WTC11 (cell line): Measurements from ENCODE around the gene MMP19. TPM values are rescaled to one million over a fixed set of nuclear protein-coding genes. Genes with fewer than 3 reads are reported as not detected.

Experiments
- ATAC-seq: fragments of 200-7000 bp; cut with Tn5 transposase; 2 replicates; pipeline ENCODE4 v1.10.0; 2021; ENCODE audit warnings: mild to moderate bottlenecking, moderate library complexity
- CTCF ChIA-PET: fragments of 300-600 bp; sonication (Branson Sonifier 250); formaldehyde crosslinking; loops from one replicate; lab custom pipeline; 2021; ENCODE audit warnings: antibody characterized with exemption; lab: Charles Lee
- POLR2A ChIA-PET: fragments of 350-600 bp; sonication (Branson Sonifier 250); formaldehyde crosslinking; loops from one replicate; lab custom pipeline; 2021; ENCODE audit warnings: antibody characterized with exemption; lab: Charles Lee
- DNase-seq: peaks from one replicate; pipeline ENCODE4 v3.0.0; 2021; ENCODE audit warnings: low spot score
- H3K27ac Mint-ChIP-seq: 2 replicates; pipeline ENCODE4 v1.8.0; 2021; ENCODE audit warnings: mixed read lengths
- H3K27me3 Mint-ChIP-seq: 2 replicates; pipeline ENCODE4 v1.8.0; 2021; ENCODE audit warnings: low read depth, mild to moderate bottlenecking, moderate library complexity, mixed read lengths
- H3K36me3 Mint-ChIP-seq: 2 replicates; pipeline ENCODE4 v1.8.0; 2021; ENCODE audit warnings: mixed read lengths
- H3K4me1 Mint-ChIP-seq: 2 replicates; pipeline ENCODE4 v1.8.0; 2022; ENCODE audit warnings: mixed read lengths
- H3K4me3 Mint-ChIP-seq: 2 replicates; pipeline ENCODE4 v1.8.0; 2021; ENCODE audit warnings: mild to moderate bottlenecking, moderate library complexity, mixed read lengths
- H3K9me3 Mint-ChIP-seq: 2 replicates; pipeline ENCODE4 v1.8.0; 2021; ENCODE audit warnings: mixed read lengths
- ATF1 ChIP-seq: sonication (generic); formaldehyde crosslinking; IDR thresholded peaks from 2 replicates; pipeline ENCODE4 v1.8.1; 2023; ENCODE audit warnings: mild to moderate bottlenecking, moderate library complexity, missing genetic modification reagents
- CBFB ChIP-seq: sonication (generic); formaldehyde crosslinking; IDR thresholded peaks from 2 replicates; pipeline ENCODE4 v1.8.1; 2022; ENCODE audit warnings: mild to moderate bottlenecking, low read depth, missing genetic modification reagents
- ESRRA ChIP-seq: sonication (generic); formaldehyde crosslinking; IDR thresholded peaks from 2 replicates; pipeline ENCODE4 v1.8.1; 2022; ENCODE audit warnings: mild to moderate bottlenecking, missing genetic modification reagents, borderline replicate concordance
- ETV6 ChIP-seq: sonication (generic); formaldehyde crosslinking; IDR thresholded peaks from 2 replicates; pipeline ENCODE4 v1.8.1; 2022; ENCODE audit warnings: mild to moderate bottlenecking, missing genetic modification reagents
- FOXJ3 ChIP-seq: sonication (generic); formaldehyde crosslinking; IDR thresholded peaks from 2 replicates; pipeline ENCODE4 v1.9.0; 2021; ENCODE audit warnings: missing genetic modification reagents, mild to moderate bottlenecking, borderline replicate concordance
- FOXK1 ChIP-seq: sonication (generic); formaldehyde crosslinking; IDR thresholded peaks from 2 replicates; pipeline ENCODE4 v1.8.0; 2022; ENCODE audit warnings: mild to moderate bottlenecking, moderate library complexity, missing genetic modification reagents
- GRHL2 ChIP-seq: fragments of 250-450 bp; sonication (Bioruptor Pico); IDR thresholded peaks from 2 replicates; pipeline ENCODE4 v1.8.0; 2022; ENCODE audit warnings: mild to moderate bottlenecking, moderate library complexity; ENCODE audit not compliant: insufficient replicate concordance, severe bottlenecking
- MXD4 ChIP-seq: fragments of 250-450 bp; sonication (Bioruptor Pico); IDR thresholded peaks from 2 replicates; pipeline ENCODE4 v1.8.0; 2021; ENCODE audit warnings: mild to moderate bottlenecking, moderate library complexity, borderline replicate concordance
- ZBTB21 ChIP-seq: sonication (generic); formaldehyde crosslinking; IDR thresholded peaks from 2 replicates; pipeline ENCODE4 v1.8.1; 2023; ENCODE audit warnings: mild to moderate bottlenecking, missing genetic modification reagents, borderline replicate concordance
- ZNF219 ChIP-seq: sonication (generic); formaldehyde crosslinking; IDR thresholded peaks from 2 replicates; pipeline ENCODE4 v1.8.0; 2023; ENCODE audit warnings: missing genetic modification reagents, mild to moderate bottlenecking, borderline replicate concordance
- total RNA-seq: library from RNA; stranded (reverse); gene quantifications from 3 replicates; pipeline ENCODE4 v1.2.3, GENCODE V29; 2021
- TF ChIP-seq, protein P1 (sequence below): sonication (generic); formaldehyde crosslinking; IDR thresholded peaks from 2 replicates; pipeline ENCODE4 v1.8.0; 2022; ENCODE audit warnings: mild to moderate bottlenecking, missing genetic modification reagents
- TF ChIP-seq, protein P2 (sequence below): sonication (generic); formaldehyde crosslinking; IDR thresholded peaks from 2 replicates; pipeline ENCODE4 v1.8.1; 2023; ENCODE audit warnings: mild to moderate bottlenecking, missing genetic modification reagents
- TF ChIP-seq, protein P3 (sequence below): sonication (generic); formaldehyde crosslinking; IDR thresholded peaks from 2 replicates; pipeline ENCODE4 v1.8.1; 2022; ENCODE audit warnings: mild to moderate bottlenecking, moderate library complexity, missing genetic modification reagents
- TF ChIP-seq, protein P4 (sequence below): fragments of 250-450 bp; sonication (Bioruptor Pico); IDR thresholded peaks from 2 replicates; pipeline ENCODE4 v1.9.0; 2021; ENCODE audit warnings: mild to moderate bottlenecking, borderline replicate concordance
- TF ChIP-seq, protein P5 (sequence below): sonication (generic); formaldehyde crosslinking; IDR thresholded peaks from 2 replicates; pipeline ENCODE4 v1.8.1; 2022; ENCODE audit warnings: missing genetic modification reagents, borderline replicate concordance
- TF ChIP-seq, protein P6 (sequence below): sonication (generic); formaldehyde crosslinking; conservative IDR thresholded peaks from 2 replicates; pipeline ENCODE4 v1.8.1; 2022; ENCODE audit warnings: mild to moderate bottlenecking, missing genetic modification reagents
- TF ChIP-seq, protein P7 (sequence below): sonication (generic); formaldehyde crosslinking; IDR thresholded peaks from 2 replicates; pipeline ENCODE4 v1.8.1; 2023; ENCODE audit warnings: mild to moderate bottlenecking, missing genetic modification reagents
- TF ChIP-seq, protein P8 (sequence below): sonication (generic); formaldehyde crosslinking; IDR thresholded peaks from 2 replicates; pipeline ENCODE4 v1.8.0; 2022; ENCODE audit warnings: mild to moderate bottlenecking, missing genetic modification reagents

Gene MMP19
- total RNA-seq, 1 experiment from 2014 or later: 1.6 TPM

DNA sequence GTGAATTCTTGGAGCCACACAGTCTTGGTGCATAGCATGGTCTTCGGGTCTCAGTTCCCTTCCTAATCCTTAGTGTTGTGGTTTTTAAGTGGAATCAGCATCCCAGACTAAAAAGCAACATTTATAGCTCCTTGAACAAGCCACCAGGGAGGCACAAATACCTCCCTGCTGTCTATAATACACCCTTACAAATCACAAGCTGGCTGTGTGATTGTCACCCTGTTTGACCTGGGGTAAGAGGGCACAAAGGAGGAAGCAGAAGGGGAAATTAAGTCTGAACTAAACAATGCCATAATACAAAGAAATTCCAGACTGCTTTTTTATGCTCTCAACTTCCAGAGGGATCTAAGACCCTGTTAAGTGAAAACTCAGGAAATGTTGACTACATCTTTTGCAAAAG, 7.7 kb upstream of the MMP19 start:
- ATAC-seq: no peak
- peaks cover 11% of the 10 kb centered on the region for H3K4me1 Mint-ChIP-seq
- DNase-seq: no peak
- CTCF ChIA-PET: interaction anchor here (0.6 kb wide), 1 partner anchor 125 kb away, joined by 3 read pairs; no protein-coding TSS in a partner anchor
- no peaks in the 10 kb centered on the region for H3K36me3 Mint-ChIP-seq
- POLR2A ChIA-PET: interaction anchor here (0.6 kb wide), 1 partner anchor 20 kb away, joined by 3 read pairs; no protein-coding TSS in a partner anchor
- no peak overlapping the region for H3K4me3 Mint-ChIP-seq
- H3K27me3 Mint-ChIP-seq: peaks cover 12% of the 10 kb centered on the region
- H3K27ac Mint-ChIP-seq: no peak overlapping the region
- no peaks in the 10 kb centered on the region for H3K9me3 Mint-ChIP-seq
- TF ChIP-seq, protein P1, sequence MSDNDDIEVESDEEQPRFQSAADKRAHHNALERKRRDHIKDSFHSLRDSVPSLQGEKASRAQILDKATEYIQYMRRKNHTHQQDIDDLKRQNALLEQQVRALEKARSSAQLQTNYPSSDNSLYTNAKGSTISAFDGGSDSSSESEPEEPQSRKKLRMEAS: no peak
- TF ChIP-seq GRHL2 (CRISPR knock-in tag): no peak
- TF ChIP-seq, protein P2, sequence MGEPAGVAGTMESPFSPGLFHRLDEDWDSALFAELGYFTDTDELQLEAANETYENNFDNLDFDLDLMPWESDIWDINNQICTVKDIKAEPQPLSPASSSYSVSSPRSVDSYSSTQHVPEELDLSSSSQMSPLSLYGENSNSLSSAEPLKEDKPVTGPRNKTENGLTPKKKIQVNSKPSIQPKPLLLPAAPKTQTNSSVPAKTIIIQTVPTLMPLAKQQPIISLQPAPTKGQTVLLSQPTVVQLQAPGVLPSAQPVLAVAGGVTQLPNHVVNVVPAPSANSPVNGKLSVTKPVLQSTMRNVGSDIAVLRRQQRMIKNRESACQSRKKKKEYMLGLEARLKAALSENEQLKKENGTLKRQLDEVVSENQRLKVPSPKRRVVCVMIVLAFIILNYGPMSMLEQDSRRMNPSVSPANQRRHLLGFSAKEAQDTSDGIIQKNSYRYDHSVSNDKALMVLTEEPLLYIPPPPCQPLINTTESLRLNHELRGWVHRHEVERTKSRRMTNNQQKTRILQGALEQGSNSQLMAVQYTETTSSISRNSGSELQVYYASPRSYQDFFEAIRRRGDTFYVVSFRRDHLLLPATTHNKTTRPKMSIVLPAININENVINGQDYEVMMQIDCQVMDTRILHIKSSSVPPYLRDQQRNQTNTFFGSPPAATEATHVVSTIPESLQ (CRISPR knock-in tag): no peak
- TF ChIP-seq, protein P3, sequence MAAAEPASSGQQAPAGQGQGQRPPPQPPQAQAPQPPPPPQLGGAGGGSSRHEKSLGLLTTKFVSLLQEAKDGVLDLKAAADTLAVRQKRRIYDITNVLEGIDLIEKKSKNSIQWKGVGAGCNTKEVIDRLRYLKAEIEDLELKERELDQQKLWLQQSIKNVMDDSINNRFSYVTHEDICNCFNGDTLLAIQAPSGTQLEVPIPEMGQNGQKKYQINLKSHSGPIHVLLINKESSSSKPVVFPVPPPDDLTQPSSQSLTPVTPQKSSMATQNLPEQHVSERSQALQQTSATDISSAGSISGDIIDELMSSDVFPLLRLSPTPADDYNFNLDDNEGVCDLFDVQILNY (CRISPR knock-in tag): no peak
- TF ChIP-seq, protein P4, sequence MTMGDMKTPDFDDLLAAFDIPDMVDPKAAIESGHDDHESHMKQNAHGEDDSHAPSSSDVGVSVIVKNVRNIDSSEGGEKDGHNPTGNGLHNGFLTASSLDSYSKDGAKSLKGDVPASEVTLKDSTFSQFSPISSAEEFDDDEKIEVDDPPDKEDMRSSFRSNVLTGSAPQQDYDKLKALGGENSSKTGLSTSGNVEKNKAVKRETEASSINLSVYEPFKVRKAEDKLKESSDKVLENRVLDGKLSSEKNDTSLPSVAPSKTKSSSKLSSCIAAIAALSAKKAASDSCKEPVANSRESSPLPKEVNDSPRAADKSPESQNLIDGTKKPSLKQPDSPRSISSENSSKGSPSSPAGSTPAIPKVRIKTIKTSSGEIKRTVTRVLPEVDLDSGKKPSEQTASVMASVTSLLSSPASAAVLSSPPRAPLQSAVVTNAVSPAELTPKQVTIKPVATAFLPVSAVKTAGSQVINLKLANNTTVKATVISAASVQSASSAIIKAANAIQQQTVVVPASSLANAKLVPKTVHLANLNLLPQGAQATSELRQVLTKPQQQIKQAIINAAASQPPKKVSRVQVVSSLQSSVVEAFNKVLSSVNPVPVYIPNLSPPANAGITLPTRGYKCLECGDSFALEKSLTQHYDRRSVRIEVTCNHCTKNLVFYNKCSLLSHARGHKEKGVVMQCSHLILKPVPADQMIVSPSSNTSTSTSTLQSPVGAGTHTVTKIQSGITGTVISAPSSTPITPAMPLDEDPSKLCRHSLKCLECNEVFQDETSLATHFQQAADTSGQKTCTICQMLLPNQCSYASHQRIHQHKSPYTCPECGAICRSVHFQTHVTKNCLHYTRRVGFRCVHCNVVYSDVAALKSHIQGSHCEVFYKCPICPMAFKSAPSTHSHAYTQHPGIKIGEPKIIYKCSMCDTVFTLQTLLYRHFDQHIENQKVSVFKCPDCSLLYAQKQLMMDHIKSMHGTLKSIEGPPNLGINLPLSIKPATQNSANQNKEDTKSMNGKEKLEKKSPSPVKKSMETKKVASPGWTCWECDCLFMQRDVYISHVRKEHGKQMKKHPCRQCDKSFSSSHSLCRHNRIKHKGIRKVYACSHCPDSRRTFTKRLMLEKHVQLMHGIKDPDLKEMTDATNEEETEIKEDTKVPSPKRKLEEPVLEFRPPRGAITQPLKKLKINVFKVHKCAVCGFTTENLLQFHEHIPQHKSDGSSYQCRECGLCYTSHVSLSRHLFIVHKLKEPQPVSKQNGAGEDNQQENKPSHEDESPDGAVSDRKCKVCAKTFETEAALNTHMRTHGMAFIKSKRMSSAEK (CRISPR knock-in tag): no peak
- no peak for TF ChIP-seq MXD4 (CRISPR knock-in tag)
- TF ChIP-seq, protein P5, sequence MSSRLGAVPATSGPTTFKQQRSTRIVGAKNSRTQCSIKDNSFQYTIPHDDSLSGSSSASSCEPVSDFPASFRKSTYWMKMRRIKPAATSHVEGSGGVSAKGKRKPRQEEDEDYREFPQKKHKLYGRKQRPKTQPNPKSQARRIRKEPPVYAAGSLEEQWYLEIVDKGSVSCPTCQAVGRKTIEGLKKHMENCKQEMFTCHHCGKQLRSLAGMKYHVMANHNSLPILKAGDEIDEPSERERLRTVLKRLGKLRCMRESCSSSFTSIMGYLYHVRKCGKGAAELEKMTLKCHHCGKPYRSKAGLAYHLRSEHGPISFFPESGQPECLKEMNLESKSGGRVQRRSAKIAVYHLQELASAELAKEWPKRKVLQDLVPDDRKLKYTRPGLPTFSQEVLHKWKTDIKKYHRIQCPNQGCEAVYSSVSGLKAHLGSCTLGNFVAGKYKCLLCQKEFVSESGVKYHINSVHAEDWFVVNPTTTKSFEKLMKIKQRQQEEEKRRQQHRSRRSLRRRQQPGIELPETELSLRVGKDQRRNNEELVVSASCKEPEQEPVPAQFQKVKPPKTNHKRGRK (CRISPR knock-in tag): no peak
- TF ChIP-seq ETV6 (CRISPR knock-in tag): no peak
- TF ChIP-seq, protein P6, sequence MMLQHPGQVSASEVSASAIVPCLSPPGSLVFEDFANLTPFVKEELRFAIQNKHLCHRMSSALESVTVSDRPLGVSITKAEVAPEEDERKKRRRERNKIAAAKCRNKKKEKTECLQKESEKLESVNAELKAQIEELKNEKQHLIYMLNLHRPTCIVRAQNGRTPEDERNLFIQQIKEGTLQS (CRISPR knock-in tag): no peak
- TF ChIP-seq ATF1 (CRISPR knock-in tag): no peak
- TF ChIP-seq ESRRA (CRISPR knock-in tag): no peak
- no peak for TF ChIP-seq ZBTB21
- no peak for TF ChIP-seq FOXK1
- TF ChIP-seq, protein P7, sequence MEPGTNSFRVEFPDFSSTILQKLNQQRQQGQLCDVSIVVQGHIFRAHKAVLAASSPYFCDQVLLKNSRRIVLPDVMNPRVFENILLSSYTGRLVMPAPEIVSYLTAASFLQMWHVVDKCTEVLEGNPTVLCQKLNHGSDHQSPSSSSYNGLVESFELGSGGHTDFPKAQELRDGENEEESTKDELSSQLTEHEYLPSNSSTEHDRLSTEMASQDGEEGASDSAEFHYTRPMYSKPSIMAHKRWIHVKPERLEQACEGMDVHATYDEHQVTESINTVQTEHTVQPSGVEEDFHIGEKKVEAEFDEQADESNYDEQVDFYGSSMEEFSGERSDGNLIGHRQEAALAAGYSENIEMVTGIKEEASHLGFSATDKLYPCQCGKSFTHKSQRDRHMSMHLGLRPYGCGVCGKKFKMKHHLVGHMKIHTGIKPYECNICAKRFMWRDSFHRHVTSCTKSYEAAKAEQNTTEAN (CRISPR knock-in tag): no peak
- TF ChIP-seq CBFB (CRISPR knock-in tag): no peak
- no peak for TF ChIP-seq ZNF219 (CRISPR knock-in tag)
- TF ChIP-seq, protein P8, sequence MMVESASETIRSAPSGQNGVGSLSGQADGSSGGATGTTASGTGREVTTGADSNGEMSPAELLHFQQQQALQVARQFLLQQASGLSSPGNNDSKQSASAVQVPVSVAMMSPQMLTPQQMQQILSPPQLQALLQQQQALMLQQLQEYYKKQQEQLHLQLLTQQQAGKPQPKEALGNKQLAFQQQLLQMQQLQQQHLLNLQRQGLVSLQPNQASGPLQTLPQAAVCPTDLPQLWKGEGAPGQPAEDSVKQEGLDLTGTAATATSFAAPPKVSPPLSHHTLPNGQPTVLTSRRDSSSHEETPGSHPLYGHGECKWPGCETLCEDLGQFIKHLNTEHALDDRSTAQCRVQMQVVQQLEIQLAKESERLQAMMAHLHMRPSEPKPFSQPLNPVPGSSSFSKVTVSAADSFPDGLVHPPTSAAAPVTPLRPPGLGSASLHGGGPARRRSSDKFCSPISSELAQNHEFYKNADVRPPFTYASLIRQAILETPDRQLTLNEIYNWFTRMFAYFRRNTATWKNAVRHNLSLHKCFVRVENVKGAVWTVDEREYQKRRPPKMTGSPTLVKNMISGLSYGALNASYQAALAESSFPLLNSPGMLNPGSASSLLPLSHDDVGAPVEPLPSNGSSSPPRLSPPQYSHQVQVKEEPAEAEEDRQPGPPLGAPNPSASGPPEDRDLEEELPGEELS (CRISPR knock-in tag): no peak
- TF ChIP-seq FOXJ3 (CRISPR knock-in tag): no peak
